Neural cell (in vitro differentiated cells): ENCODE data around the gene FAM83B.

Experiments used
- CTCF ChIP-seq: fragments of 450-650 bp; IDR thresholded peaks from 2 replicates; pipeline ENCODE4 v1.5.1; 2014; ENCODE audit warnings: antibody characterized with exemption, mild to moderate bottlenecking, moderate library complexity; ENCODE audit not compliant: poor library complexity, severe bottlenecking
- EP300 ChIP-seq: fragments of 450-650 bp; conservative IDR thresholded peaks from 2 replicates; pipeline ENCODE4 v1.6.1; 2014; ENCODE audit warnings: antibody characterized with exemption, mild to moderate bottlenecking, moderate library complexity; ENCODE audit not compliant: poor library complexity, severe bottlenecking
- EZH2 ChIP-seq: fragments of 200-600, 300-800 bp; shearing (Covaris generic), sonication (generic); IDR thresholded peaks from 2 replicates; pipeline ENCODE4 v1.6.1; 2014; ENCODE audit warnings: antibody characterized with exemption, low read length, borderline replicate concordance, mild to moderate bottlenecking; ENCODE audit not compliant: insufficient read depth, poor library complexity, severe bottlenecking
- REST ChIP-seq: IDR thresholded peaks from 2 replicates; pipeline ENCODE4 v1.6.1; 2012; ENCODE audit warnings: borderline replicate concordance

GRCh38 chr6:54846857-54847674 is 495 bp downstream of the FAM83B start:
- TF ChIP-seq CTCF = no peak
- no peak for TF ChIP-seq EP300
- no peak for TF ChIP-seq REST
- no peak for TF ChIP-seq EZH2
